ENCODE results near the gene COQ6.

DNA sequence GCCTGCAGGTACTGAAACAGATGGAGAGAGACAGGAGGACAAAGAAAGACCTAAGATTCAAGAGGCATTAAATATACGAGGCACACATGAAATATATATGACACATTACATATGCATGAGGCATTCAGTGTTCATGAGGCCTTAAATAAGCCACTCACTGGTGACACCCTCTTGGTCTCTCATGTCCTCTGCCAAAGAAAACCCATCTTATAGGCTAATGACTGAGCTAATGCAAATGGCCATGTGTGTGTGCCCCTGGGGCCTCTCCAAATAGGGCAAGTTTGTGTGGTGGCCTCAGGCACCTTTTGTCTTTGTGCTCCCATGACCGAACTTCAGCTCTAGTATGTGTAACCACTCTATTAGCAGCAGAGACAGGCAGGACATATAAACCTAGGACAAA lies 18.8 kb downstream of the COQ6 start:
- TF ChIP-seq, protein P1, sequence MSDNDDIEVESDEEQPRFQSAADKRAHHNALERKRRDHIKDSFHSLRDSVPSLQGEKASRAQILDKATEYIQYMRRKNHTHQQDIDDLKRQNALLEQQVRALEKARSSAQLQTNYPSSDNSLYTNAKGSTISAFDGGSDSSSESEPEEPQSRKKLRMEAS (IDR thresholded peaks at IDR 0.05; ENCODE audit: low read depth, low read length), result no peak
- TF ChIP-seq, protein P2, sequence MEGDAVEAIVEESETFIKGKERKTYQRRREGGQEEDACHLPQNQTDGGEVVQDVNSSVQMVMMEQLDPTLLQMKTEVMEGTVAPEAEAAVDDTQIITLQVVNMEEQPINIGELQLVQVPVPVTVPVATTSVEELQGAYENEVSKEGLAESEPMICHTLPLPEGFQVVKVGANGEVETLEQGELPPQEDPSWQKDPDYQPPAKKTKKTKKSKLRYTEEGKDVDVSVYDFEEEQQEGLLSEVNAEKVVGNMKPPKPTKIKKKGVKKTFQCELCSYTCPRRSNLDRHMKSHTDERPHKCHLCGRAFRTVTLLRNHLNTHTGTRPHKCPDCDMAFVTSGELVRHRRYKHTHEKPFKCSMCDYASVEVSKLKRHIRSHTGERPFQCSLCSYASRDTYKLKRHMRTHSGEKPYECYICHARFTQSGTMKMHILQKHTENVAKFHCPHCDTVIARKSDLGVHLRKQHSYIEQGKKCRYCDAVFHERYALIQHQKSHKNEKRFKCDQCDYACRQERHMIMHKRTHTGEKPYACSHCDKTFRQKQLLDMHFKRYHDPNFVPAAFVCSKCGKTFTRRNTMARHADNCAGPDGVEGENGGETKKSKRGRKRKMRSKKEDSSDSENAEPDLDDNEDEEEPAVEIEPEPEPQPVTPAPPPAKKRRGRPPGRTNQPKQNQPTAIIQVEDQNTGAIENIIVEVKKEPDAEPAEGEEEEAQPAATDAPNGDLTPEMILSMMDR (IDR thresholded peaks at IDR 0.05; ENCODE audit: low read depth, low read length), result no peak
- no peak for TF ChIP-seq MYC (IDR thresholded peaks at IDR 0.05; ENCODE audit: low read depth, low read length)

All from NB4 (cell line).